Right renal pelvis (tissue), 4 donors: Measurements from ENCODE around the gene SLC25A18. TPM values are rescaled to one million over a fixed set of nuclear protein-coding genes. Genes with fewer than 3 reads are reported as not detected.

Experiments used
- polyA plus RNA-seq, 4 donors: library from polyadenylated mRNA; unstranded; fragments of 120-200 nt; gene quantifications; one replicate each; pipeline ENCODE4 v1.2.1, GENCODE V29; 2013; ENCODE audit not compliant: insufficient read length in 4 of 4

Gene SLC25A18
- polyA plus RNA-seq, 4 donors = 1.2 to 2.1 (median 1.7) TPM

Other genes with a start within 250 kb of the SLC25A18 start
- 10 to 100 TPM; 11.1 to 14.1 (median 11.7) TPM for gene CECR2, start 194.0 kb upstream of the SLC25A18 start, polyA plus RNA-seq
- gene ATP6V1E1, start 65.3 kb downstream of the SLC25A18 start, polyA plus RNA-seq = 100 to 1,000 TPM; 135 to 148 (median 140) TPM
- 10 to 100 TPM; 46.4 to 56.1 (median 51.5) TPM for gene BCL2L13, start 75.3 kb downstream of the SLC25A18 start, polyA plus RNA-seq
- 10 to 100 TPM; 18.9 to 23.6 (median 20.2) TPM for gene BID, start 211.0 kb downstream of the SLC25A18 start, polyA plus RNA-seq